HG03025 (cell line): ENCODE results near the gene CCDC60.

Experiments
- ATAC-seq: cut with Tn5 transposase; IDR thresholded peaks from one replicate; pipeline ENCODE4 v1.9.1; 2021; ENCODE audit warnings: mild to moderate bottlenecking, moderate library complexity; ENCODE audit not compliant: unreplicated experiment, low FRiP score

Gene CCDC60

DNA sequence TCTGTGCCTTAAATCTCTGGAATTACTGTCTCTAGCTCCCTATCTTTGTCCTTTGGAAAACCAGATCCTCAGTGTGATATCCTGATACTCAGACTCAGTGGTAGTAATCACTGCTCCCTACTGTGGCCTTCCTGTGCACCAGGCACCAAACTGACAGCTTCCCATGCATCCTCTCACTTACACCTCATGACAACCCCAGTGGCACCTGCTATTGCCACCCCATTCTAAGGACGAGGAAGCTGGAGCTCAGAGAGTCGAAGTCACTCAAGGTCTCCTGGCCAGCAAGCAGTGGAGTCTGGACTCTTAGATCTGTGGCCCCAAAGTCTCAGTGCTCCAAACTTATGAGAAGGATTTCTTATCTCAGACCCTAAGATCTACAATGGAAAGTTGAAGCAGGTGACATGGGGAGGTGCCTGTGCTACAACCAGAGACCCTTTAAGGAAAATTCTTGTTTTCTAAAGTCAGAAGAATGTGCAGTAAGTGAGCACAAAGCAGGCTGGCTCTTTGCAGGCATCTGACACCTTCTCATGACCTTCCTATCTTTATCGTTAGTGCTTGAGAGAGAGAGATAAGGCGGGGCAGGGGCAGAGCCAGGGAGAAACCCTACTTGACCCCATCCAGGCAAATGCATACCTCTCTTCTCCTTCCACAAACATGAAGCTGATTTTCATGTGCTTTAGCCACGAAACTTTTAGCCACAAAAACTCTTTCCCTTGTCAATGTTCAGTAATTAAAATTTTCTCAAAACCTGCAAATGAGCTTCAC is 47.1 kb downstream of the CCDC60 start:
- no peak for ATAC-seq

- ATAC-seq = no peak
These were observed 48.7 kb downstream of the CCDC60 start for GRCh38 chr12:119383206-119383605.

- no peak for ATAC-seq
These were observed 49.8 kb downstream of the CCDC60 start for GRCh38 chr12:119384340-119384739.

DNA sequence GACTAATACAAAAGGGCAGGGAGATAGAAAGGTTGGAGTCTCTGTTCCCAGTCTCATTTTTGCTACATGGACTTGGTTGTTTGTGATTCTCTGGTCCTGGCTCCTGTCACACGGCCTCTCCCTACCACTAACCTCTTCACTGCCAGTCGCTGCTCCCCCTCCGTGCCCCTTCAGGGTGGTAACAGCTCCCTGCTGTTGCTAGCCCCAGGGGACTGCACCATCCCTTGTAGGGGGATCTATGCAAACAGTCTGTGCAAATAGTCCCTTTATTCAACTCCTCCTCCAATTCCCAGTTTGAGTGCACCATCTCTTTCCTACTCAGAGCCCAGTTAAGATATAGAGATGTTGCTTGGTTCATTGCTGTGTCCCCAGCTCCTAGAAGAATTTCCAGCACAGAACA is 51.1 kb downstream of the CCDC60 start:
- ATAC-seq = no peak

- no peak for ATAC-seq
These were observed 55.2 kb downstream of the CCDC60 start for GRCh38 chr12:119389687-119390086.

- ATAC-seq = no peak
These were observed 57.1 kb downstream of the CCDC60 start for GRCh38 chr12:119391673-119392072.

- ATAC-seq = no peak
These were observed 59.1 kb downstream of the CCDC60 start for GRCh38 chr12:119393677-119394076.

DNA sequence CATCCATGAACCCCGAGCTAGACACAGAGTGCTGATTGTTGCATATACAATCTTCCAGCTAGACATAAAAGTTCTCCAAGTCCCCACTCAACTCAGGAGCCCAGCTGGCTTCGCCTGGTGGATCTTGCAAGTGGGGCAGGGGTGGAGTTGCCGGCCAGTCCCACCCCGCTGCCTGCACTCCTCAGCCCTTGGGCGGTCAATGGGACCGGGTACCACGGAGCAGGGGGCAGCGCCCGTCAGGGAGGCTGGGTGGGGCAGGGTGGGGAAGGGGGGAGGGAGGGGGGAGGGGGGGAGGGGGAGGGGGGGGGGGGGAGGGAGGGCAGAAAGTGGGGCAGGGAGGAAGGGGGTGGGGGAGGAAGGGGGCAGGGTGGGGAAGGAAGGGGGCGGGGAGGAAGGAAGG is 63.0 kb downstream of the CCDC60 start:
- ATAC-seq = no peak

DNA sequence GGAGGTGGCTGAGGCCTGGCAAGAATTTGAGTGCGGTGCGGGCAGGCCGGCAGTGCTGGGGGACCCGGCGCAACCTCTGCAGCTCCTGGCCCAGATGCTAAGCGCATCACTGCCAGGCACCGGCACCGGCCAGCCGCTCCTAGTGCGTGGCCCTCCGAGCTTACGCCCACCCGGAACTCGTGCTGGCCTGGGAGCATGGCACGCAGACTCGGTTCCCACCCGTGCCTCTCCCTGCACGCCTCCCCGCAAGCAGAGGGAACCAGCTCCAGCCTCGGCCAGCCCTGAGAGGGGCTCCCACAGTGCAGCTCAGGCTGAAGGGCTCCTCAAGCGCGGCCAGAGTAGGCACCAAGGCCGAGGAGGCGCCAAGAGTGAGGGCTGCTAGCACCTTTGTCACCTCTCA is 63.7 kb downstream of the CCDC60 start:
- ATAC-seq = no peak

DNA sequence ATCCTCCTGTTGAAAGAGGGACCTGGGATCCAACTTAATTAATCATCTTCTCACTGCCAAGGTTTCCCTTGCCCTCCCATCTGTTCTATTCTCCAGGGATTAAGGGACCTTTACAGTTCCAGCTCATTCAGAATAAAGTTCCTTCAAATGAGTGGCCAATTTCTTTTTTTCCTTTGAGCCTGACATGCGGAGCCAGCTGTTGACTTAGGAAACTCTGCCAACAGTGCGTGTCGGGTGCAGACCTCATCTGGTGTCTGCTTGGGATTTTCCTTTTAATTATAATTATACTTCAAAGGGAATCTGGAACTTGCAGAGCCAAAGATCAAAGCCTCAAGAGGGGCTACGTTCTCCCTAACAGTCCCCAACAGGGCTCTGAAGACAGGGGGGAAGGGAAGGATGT is 64.8 kb downstream of the CCDC60 start:
- ATAC-seq = no peak

DNA sequence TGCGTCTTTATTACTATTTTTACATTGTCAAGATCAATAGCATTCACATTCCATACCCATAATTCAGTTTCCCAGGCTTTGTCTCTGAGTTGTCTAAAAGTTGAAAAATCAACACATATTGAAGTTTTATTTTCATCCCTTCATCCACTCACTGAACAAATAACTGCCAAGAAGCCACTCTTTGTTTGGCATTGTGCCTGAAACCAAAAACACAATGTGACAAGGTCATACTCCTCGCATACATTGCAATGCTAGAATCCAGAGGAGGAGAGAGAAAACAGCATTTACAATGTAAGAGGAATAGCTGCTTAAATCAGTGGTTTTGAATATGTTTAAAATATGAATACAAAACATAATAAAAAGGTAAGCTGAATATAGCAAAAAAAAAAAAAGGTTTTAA is 71.8 kb downstream of the CCDC60 start:
- no peak for ATAC-seq

DNA sequence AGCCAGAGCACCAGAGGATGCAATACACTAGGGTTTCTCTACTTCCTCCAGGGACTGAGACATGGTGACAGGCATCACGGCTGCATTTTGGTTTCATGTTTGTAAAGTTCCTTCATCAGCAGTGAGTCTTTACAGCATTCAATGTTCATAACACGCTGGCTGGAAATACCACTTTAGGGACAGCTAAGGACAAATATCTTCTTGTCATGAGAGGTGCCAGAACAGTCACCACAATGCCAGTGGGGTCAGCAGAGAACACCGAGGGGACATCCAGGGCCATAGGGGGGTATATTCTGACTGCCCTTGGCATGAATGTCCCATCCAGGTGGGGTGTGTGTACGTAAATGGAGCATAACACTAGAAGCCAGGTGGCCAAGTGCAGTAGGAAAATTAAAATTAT is 72.3 kb downstream of the CCDC60 start:
- ATAC-seq = no peak

- no peak for ATAC-seq
These were observed 74.5 kb downstream of the CCDC60 start for GRCh38 chr12:119409043-119409442.

GRCh38 chr12:119410396-119410795 is 75.9 kb downstream of the CCDC60 start:
- ATAC-seq = no peak

GRCh38 chr12:119412306-119412705 is 77.8 kb downstream of the CCDC60 start:
- ATAC-seq = no peak

GRCh38 chr12:119412811-119413794 is 78.6 kb downstream of the CCDC60 start:
- ATAC-seq = no peak

DNA sequence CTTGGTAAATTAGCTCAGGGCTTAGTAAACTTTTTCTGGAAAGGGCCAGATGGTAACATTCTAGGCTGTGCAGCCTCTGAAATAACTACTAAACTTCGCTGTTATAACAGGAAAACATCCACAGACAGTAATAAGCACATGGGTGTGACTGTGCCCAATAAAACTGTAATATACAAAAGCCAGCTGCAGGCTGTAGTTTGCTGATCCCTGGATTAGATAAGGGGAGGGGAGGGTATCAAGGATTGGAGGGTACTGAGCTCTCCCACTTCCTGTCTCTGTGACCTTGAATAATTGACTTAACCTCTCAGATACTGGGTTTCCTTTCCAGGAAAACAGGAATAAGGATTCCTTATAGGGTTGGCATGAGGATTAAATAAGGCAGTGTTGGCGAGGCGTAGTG is 81.2 kb downstream of the CCDC60 start:
- no peak for ATAC-seq

DNA sequence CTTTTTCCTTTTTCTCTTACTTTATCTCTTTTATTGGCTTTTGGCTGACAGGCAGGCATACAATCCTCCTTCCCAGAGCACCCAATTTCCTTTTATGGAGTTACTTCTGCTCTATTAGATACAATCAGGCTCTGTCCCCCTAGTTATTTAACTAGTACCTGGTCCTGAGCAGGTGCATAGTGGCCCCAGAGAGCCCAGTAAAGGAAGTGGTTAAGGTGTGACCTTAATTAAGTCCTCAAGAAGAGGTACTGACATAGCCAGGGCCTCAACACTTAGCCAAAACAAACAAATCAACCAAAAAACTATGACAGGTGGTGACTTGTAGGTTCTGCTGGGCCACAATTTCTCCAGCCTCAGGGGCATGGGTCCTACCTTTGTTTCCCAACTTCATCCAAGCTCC is 82.9 kb downstream of the CCDC60 start:
- no peak for ATAC-seq

DNA sequence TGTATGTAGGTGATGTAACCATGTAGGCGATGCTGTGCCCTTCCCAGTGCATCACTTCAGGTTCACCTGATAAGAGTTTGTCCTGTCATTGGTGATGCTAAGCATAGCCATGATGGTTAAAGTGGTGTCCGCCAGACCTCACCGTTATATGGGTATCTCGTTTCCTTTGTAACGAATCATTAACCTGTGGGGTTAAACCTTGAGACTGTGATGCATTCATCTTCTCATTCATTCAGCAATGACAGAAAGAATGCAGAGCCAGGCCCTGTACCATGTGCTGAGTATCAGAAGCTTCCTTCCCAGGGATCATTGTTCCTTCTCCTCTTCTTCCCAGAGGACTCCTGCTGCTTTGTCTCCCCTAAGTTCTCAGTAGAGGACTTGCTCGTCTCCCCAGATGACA is 84.9 kb downstream of the CCDC60 start:
- no peak for ATAC-seq

- no peak for ATAC-seq
These were observed 88.8 kb downstream of the CCDC60 start for GRCh38 chr12:119423285-119423684.

DNA sequence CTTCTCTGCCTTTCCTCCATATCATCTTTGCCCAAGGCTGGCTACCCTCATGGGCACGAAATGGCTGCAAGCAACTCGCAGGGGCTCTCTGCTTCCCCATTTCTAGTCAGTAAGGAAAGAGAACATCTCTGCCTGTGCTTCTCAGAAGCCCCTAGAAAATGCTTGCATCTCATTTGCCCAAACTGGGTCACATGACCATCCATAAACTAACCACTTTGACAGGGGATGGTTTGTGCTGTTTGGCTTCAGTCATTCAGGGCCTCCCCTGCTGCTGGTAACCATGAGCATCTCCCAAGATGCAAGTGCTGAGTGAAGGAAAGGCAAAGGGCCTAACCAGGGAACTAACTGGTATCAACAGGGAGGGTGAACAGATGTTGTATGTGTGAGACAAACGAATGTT is 91.1 kb downstream of the CCDC60 start:
- no peak for ATAC-seq

- no peak for ATAC-seq
These were observed 96.6 kb downstream of the CCDC60 start for GRCh38 chr12:119431151-119431550.
